ENCODE results near the gene ZDHHC24. TPM values are rescaled to one million over a fixed set of nuclear protein-coding genes. Genes with fewer than 3 reads are reported as not detected.
"Not testable (repeated sequence)": the region's sequence is repeated elsewhere in the genome, so short reads cannot be mapped to it uniquely, and the experiment has no call there.

ZDHHC24 gene
- total and polyA plus RNA-seq, 8 donors = 2.6 to 73.9 (median 7.3) TPM

GRCh38 chr11:66541892-66542291, 4.0 kb downstream of the ZDHHC24 start:
- Histone ChIP-seq H3K36me3 (peaks cover 16 to 65% (median 60%) of the 10 kb centered on the region in 4 donors), H3K27me3 (peaks cover 0 to 4% (median 0%) of the 10 kb centered on the region in 3 donors), H3K4me1 (peaks cover 16 to 44% (median 33%) of the 10 kb centered on the region in 4 donors), H3K9me3 (no peaks in the 10 kb centered on the region), H3K27ac (no peak overlapping the region), H3K4me3 (no peak overlapping the region)
- WGBS, 5 donors = 83 to 90% (median 87%) methylated on average over 4 of the region's 4 CpGs
- peak in 1 of 2 donors; percentile 3 for DNase-seq
- intact Hi-C loops (cut with DNase I; ENCODE audit: low total_unique reads) = no loop called here
- TF ChIP-seq POLR2AphosphoS5 (IDR thresholded peaks at IDR 0.05) = no peak
- TF ChIP-seq POLR2A (IDR thresholded peaks at IDR 0.05) = no peak
- no peak for TF ChIP-seq EP300 (IDR thresholded peaks at IDR 0.05)
- TF ChIP-seq, protein P1, sequence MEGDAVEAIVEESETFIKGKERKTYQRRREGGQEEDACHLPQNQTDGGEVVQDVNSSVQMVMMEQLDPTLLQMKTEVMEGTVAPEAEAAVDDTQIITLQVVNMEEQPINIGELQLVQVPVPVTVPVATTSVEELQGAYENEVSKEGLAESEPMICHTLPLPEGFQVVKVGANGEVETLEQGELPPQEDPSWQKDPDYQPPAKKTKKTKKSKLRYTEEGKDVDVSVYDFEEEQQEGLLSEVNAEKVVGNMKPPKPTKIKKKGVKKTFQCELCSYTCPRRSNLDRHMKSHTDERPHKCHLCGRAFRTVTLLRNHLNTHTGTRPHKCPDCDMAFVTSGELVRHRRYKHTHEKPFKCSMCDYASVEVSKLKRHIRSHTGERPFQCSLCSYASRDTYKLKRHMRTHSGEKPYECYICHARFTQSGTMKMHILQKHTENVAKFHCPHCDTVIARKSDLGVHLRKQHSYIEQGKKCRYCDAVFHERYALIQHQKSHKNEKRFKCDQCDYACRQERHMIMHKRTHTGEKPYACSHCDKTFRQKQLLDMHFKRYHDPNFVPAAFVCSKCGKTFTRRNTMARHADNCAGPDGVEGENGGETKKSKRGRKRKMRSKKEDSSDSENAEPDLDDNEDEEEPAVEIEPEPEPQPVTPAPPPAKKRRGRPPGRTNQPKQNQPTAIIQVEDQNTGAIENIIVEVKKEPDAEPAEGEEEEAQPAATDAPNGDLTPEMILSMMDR (IDR thresholded peaks at IDR 0.05) = no peak

GRCh38 chr11:66540598-66540997, 5.2 kb downstream of the ZDHHC24 start:
- DNase-seq; H3K27ac ChIP-seq; H3K4me3 ChIP-seq; H3K27me3 ChIP-seq; intact Hi-C loops (cut with DNase I; ENCODE audit: low total_unique reads); H3K9me3 ChIP-seq: not testable (repeated sequence)
- peaks cover 8 to 35% (median 23%) of the 10 kb centered on the region in 4 donors for H3K4me1 ChIP-seq
- 79 to 95% (median 88%) methylated on average over 6 to 8 of the region's 8 CpGs for WGBS, 5 donors
- H3K36me3 ChIP-seq = peaks cover 16 to 77% (median 73%) of the 10 kb centered on the region in 4 donors

GRCh38 chr11:66539870-66540213, 6.0 kb downstream of the ZDHHC24 start:
- no peak for DNase-seq
- Histone ChIP-seq H3K4me1 (peaks cover 1 to 27% (median 15%) of the 10 kb centered on the region in 4 donors), H3K27me3 (no peaks in the 10 kb centered on the region), H3K4me3 (no peak overlapping the region), H3K36me3 (peaks cover 16 to 85% (median 80%) of the 10 kb centered on the region in 4 donors), H3K27ac (no peak overlapping the region), H3K9me3 (no peaks in the 10 kb centered on the region)
- WGBS, 5 donors = 88 to 100% (median 92%) methylated on average over 2 to 10 of the region's 10 CpGs
- intact Hi-C loops (cut with DNase I; ENCODE audit: low total_unique reads) = no loop called here
- TF ChIP-seq POLR2AphosphoS5 (IDR thresholded peaks at IDR 0.05) = no peak
- no peak for TF ChIP-seq EP300 (IDR thresholded peaks at IDR 0.05)
- no peak for TF ChIP-seq POLR2A (IDR thresholded peaks at IDR 0.05)
- TF ChIP-seq, protein P1 (IDR thresholded peaks at IDR 0.05) = no peak

DNA sequence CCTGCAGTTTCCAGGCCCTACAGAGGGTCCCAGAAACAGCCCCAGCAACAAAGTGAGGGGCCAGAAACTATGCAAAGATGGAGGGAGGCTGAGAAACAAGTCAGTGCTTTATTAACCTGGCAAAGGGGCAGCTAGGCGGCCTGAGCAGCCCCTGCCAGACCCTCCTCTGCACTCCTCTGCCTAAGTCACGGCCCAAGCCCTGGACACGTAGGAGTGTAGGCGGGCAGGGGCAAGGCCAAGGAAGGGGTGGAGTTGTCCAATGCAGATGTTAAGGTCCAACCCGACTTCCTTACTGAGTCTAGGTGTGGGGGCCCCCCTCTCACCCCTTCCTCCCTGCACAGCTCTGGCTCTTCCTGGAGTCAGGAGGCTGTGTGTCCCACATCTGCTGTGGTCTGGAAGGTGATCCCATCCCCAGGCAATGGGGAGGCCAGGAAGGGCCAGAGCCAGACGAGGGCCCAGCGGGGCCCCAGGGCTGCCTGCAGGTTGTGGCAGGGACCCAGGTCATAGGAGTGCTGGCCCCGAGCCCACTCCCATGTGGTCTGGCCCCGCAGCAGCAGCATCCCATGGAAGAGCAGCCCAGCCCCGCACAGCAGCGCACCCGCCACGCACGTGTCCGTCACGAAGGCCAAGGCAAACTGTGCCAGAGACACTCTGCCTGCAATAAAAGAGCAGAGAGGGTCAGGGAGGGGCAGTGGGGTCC, 6.5 kb downstream of the ZDHHC24 start:
- no peak for DNase-seq
- H3K27me3 ChIP-seq = no peaks in the 10 kb centered on the region
- TF ChIP-seq, protein P1 (IDR thresholded peaks at IDR 0.05) = no peak
- H3K36me3 ChIP-seq = peaks cover 16 to 90% (median 84%) of the 10 kb centered on the region in 4 donors
- H3K4me3 ChIP-seq = no peak overlapping the region
- H3K27ac ChIP-seq = no peak overlapping the region
- H3K4me1 ChIP-seq = peaks cover 0 to 22% (median 10%) of the 10 kb centered on the region in 4 donors
- intact Hi-C loops (cut with DNase I; ENCODE audit: low total_unique reads) = no loop called here
- H3K9me3 ChIP-seq = no peaks in the 10 kb centered on the region
- 76 to 89% (median 87%) methylated on average over 6 to 16 of the region's 16 CpGs for WGBS, 5 donors

- WGBS, 5 donors = 74 to 87% (median 80%) methylated on average over 6 of the region's 6 CpGs
- Histone ChIP-seq H3K27me3 (no peaks in the 10 kb centered on the region), H3K4me1 (no peaks in the 10 kb centered on the region), H3K4me3 (no peak overlapping the region), H3K9me3 (no peaks in the 10 kb centered on the region), H3K36me3 (peaks cover 5 to 93% (median 92%) of the 10 kb centered on the region in 4 donors), H3K27ac (no peak overlapping the region)
- intact Hi-C loops (cut with DNase I; ENCODE audit: low total_unique reads) = no loop called here
- DNase-seq = no peak
- TF ChIP-seq POLR2A (IDR thresholded peaks at IDR 0.05) = no peak
- TF ChIP-seq, protein P1 (IDR thresholded peaks at IDR 0.05) = no peak
- no peak for TF ChIP-seq POLR2AphosphoS5 (IDR thresholded peaks at IDR 0.05)
- TF ChIP-seq EP300 (IDR thresholded peaks at IDR 0.05) = no peak
Measured at GRCh38 chr11:66532784-66533183, 13.1 kb downstream of the ZDHHC24 start.
